HCT116 (cell line): ENCODE results near the gene BTNL8. TPM values are rescaled to one million over a fixed set of nuclear protein-coding genes. Genes with fewer than 3 reads are reported as not detected.

Experiments
- ATAC-seq: fragments of 200-7000 bp; cut with Tn5 transposase; 2 replicates; pipeline ENCODE4 v1.9.1; 2020; ENCODE audit warnings: mild to moderate bottlenecking, moderate library complexity
- BruUV-seq: library from RNA; stranded (reverse); fragments of 400-500 nt; replicated peaks from 2 replicates; lab custom pipeline; 2021; lab: Mats Ljungman, UMichigan
- CTCF ChIA-PET: fragments of 300-600 bp; sonication (Branson Sonifier 250); formaldehyde crosslinking; loops from one replicate; lab custom pipeline; 2021; ENCODE audit warnings: antibody characterized with exemption; lab: Charles Lee
- POLR2A ChIA-PET: fragments of 300-600, 350-600 bp; sonication (Branson Sonifier 250); formaldehyde crosslinking; loops from one replicate; lab custom pipeline; 2021; ENCODE audit warnings: antibody characterized with exemption; lab: Charles Lee
- RAD21 ChIA-PET, 2 experiments: fragments of 300-600 bp; sonication (Branson Sonifier 250); formaldehyde crosslinking; loops; one replicate each; lab custom pipeline; 2023; ENCODE audit warnings: low total read pairs in 2 of 2; ENCODE audit not compliant: uncharacterized antibody in 2 of 2, unreplicated experiment in 2 of 2, low non-redundant PET in 1 of 2; lab: Charles Lee
- DNase-seq: peaks from one replicate; pipeline ENCODE4 v3.0.0-alpha.2; 2010; ENCODE audit warnings: low read depth, low spot score
- H2AFZ ChIP-seq: fragments of 200-600 bp; shearing (Covaris generic), sonication (generic); 2 replicates; pipeline ENCODE4 v1.6.1; 2017; ENCODE audit warnings: low read depth, mixed run types, mixed read lengths, antibody characterized with exemption, low read length; ENCODE audit not compliant: poor library complexity, severe bottlenecking
- H3K27ac ChIP-seq: 2 replicates; pipeline ENCODE4 v1.5.1; 2012; ENCODE audit warnings: low read depth, low read length
- H3K27me3 ChIP-seq: fragments of 200-600 bp; sonication (generic); 2 replicates; pipeline ENCODE4 v1.6.1; 2016; ENCODE audit warnings: mixed run types, low read length, mixed read lengths; ENCODE audit not compliant: insufficient read depth
- H3K36me3 ChIP-seq, 2 experiments: fragments of 200-500 bp in 1 of 2; fragments of 200-600 bp in 1 of 2; sonication (Bioruptor generic) in 1 of 2; sonication (generic) in 1 of 2; 2 replicates each; pipeline versions ENCODE4 v1.5.1 to v1.6.1; 2014 to 2016; ENCODE audit warnings: low read length in 2 of 2, inconsistent platforms in 1 of 2, mixed read lengths in 1 of 2, mixed run types in 1 of 2; ENCODE audit not compliant: insufficient read depth in 2 of 2, control insufficient read depth in 1 of 2
- H3K4me1 ChIP-seq, 2 experiments: fragments of 200-600 bp in 1 of 2; sonication (generic) in 1 of 2; 2 replicates each; pipeline versions ENCODE4 v1.5.1 to v1.6.1; 2012 to 2017; ENCODE audit warnings: low read length in 2 of 2, inconsistent platforms in 1 of 2, mild to moderate bottlenecking in 1 of 2, mixed read lengths in 1 of 2, mixed run types in 1 of 2, moderate library complexity in 1 of 2; ENCODE audit not compliant: insufficient read depth in 2 of 2, control insufficient read depth in 1 of 2
- H3K4me2 ChIP-seq: fragments of 200-600 bp; sonication (generic); 2 replicates; pipeline ENCODE4 v1.6.1; 2017; ENCODE audit warnings: mixed run types, low read length, mixed read lengths
- H3K4me3 ChIP-seq, 2 experiments: fragments of 200-600 bp in 1 of 2; sonication (generic) in 1 of 2; replicated peaks in 1 of 2; 2 replicates each; pipeline ENCODE4 v1.5.1; 2011 to 2016; ENCODE audit warnings: low read length in 2 of 2, control low read depth in 1 of 2, low read depth in 1 of 2, mild to moderate bottlenecking in 1 of 2, mixed read lengths in 1 of 2, mixed run types in 1 of 2
- H3K79me2 ChIP-seq: fragments of 200-600 bp; sonication (generic); 2 replicates; pipeline ENCODE4 v1.6.1; 2017; ENCODE audit warnings: mild to moderate bottlenecking, mixed run types, low read length, moderate library complexity, mixed read lengths; ENCODE audit not compliant: insufficient read depth
- H3K9ac ChIP-seq: fragments of 200-600 bp; sonication (generic); 2 replicates; pipeline ENCODE4 v1.6.1; 2016; ENCODE audit warnings: low read length, mixed read lengths
- H3K9me2 ChIP-seq: fragments of 200-600 bp; sonication (generic), shearing (Covaris generic); 2 replicates; pipeline ENCODE4 v1.6.1; 2017; ENCODE audit warnings: mixed run types, mild to moderate bottlenecking, moderate library complexity; ENCODE audit not compliant: insufficient read depth
- H3K9me3 ChIP-seq, 2 experiments: fragments of 200-500 bp in 1 of 2; fragments of 200-600 bp in 1 of 2; sonication (Bioruptor generic) in 1 of 2; sonication (generic) in 1 of 2; 2 replicates each; pipeline ENCODE4 v1.6.1; 2014 to 2017; ENCODE audit warnings: low read length in 2 of 2, mixed read lengths in 2 of 2, inconsistent platforms in 1 of 2, low read depth in 1 of 2, mild to moderate bottlenecking in 1 of 2, mixed run types in 1 of 2, moderate library complexity in 1 of 2; ENCODE audit not compliant: control insufficient read depth in 1 of 2, insufficient read depth in 1 of 2
- H4K20me1 ChIP-seq: fragments of 200-600 bp; sonication (generic), shearing (Covaris generic); 2 replicates; pipeline ENCODE4 v1.6.1; 2017; ENCODE audit warnings: mixed run types, mild to moderate bottlenecking, moderate library complexity; ENCODE audit not compliant: insufficient read depth
- CBX3 ChIP-seq: IDR thresholded peaks from 2 replicates; pipeline ENCODE4 v1.6.1; 2012; ENCODE audit warnings: low read depth
- EZH2 ChIP-seq: fragments of 200-600 bp; sonication (generic); IDR thresholded peaks from 2 replicates; pipeline ENCODE4 v1.6.1; 2017; ENCODE audit warnings: antibody characterized with exemption, mixed run types
- JUND ChIP-seq: IDR thresholded peaks from 2 replicates; pipeline ENCODE4 v1.6.1; 2012
- MAX ChIP-seq: IDR thresholded peaks from 2 replicates; pipeline ENCODE4 v1.6.1; 2012
- SIN3A ChIP-seq: IDR thresholded peaks from 2 replicates; pipeline ENCODE4 v1.6.1; 2012; ENCODE audit warnings: low read depth
- SP1 ChIP-seq: IDR thresholded peaks from 2 replicates; pipeline ENCODE4 v1.6.1; 2012; ENCODE audit warnings: low read depth
- SRF ChIP-seq: IDR thresholded peaks from 2 replicates; pipeline ENCODE4 v1.6.1; 2012; ENCODE audit warnings: low read depth
- TCF7L2 ChIP-seq: IDR thresholded peaks from 2 replicates; pipeline ENCODE4 v1.7.0; 2011; ENCODE audit warnings: borderline replicate concordance, inconsistent platforms; ENCODE audit not compliant: insufficient read depth, insufficient read length; ENCODE audit errors: extremely low read depth
- ZBTB33 ChIP-seq: IDR thresholded peaks from 2 replicates; pipeline ENCODE4 v1.6.1; 2011; ENCODE audit warnings: mild to moderate bottlenecking, low read length, moderate library complexity; ENCODE audit not compliant: insufficient replicate concordance; ENCODE audit errors: extremely low read depth
- intact Hi-C: fragments of 100-400 bp; cut with micrococcal nuclease; formaldehyde crosslinking; loops from 2 replicates; pipeline ENCODE4 v1.10.0; 2022
- total RNA-seq: library from RNA; stranded (reverse); gene quantifications from one replicate; pipeline ENCODE4 v1.2.1, GENCODE V29; 2021; ENCODE audit not compliant: unreplicated experiment

Gene BTNL8
- total RNA-seq, 1 experiment from 2014 or later, result not detected

DNA sequence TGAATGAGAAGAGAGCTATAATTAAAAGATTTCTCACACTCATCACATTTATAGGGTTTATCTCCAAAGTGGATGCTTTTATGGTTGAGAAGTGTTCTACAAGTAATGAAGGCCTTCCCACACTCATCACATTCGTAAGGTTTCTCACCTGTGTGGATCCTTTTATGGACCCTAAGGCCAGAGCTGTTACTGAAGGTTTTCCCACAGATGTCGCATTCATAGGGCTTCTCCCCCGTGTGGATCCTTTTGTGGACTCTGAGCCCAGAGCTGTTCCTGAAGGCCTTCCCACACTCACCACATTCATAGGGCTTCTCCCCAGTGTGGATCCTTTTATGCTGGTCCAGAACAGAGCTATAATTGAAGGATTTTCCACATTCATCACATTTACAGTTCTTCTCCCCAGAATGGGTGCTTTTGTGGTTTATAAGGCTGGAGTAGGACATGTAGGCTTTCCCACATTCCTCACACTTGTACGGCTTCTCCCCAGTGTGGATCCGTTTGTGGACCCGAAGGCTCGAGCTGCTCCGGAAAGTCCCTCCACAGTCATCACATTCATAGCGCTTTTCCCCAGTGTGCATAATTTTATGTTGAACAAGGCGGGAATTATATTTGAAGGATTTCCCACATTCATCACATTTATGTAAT is 48.4 kb upstream of the BTNL8 start:
- no peak for ATAC-seq
- no peak for DNase-seq
- H3K9me2 ChIP-seq, result no peaks in the 10 kb centered on the region
- H3K36me3 ChIP-seq, result peaks cover 21 to 65% of the 10 kb centered on the region in 2 experiments
- H3K9me3 ChIP-seq, result peaks cover 25 to 35% of the 10 kb centered on the region in 2 experiments; a peak in 3 of 4 replicates
- no TSS peak for BruUV-seq
- no peak overlapping the region for H3K27ac ChIP-seq
- H3K4me1 ChIP-seq, result no peaks in the 10 kb centered on the region
- ChIA-PET CTCF (no interaction called here), RAD21 (no interaction called here), POLR2A (no interaction called here)
- no peak overlapping the region for H3K4me2 ChIP-seq
- no peaks in the 10 kb centered on the region for H4K20me1 ChIP-seq
- intact Hi-C loops, result no loop called here
- no peak for TF ChIP-seq MAX
- TF ChIP-seq EZH2, result no peak
- no peak for TF ChIP-seq SRF
- 0 out of 2 replicates have a peak, but pooled peaks have one; percentile 15 for TF ChIP-seq CBX3
- no peak; the same call in 1 of the 2 replicates for TF ChIP-seq SP1
- no peak for TF ChIP-seq ZBTB33
- TF ChIP-seq TCF7L2, result no peak
- 0 out of 2 replicates have a peak, but pooled peaks have one; percentile 1 for TF ChIP-seq JUND
- TF ChIP-seq SIN3A, result no peak
- peaks cover 6% of the 10 kb centered on the region; the same call in 1 of the 2 replicates for H3K79me2 ChIP-seq
- H2AFZ ChIP-seq, result no peak overlapping the region
- no peaks in the 10 kb centered on the region for H3K27me3 ChIP-seq
- H3K9ac ChIP-seq, result no peak overlapping the region
- no peak overlapping the region for H3K4me3 ChIP-seq
